ENCODE data around the gene TNRC18.

- TF ChIP-seq POLR2A (IDR thresholded peaks at IDR 0.05; ENCODE audit: low read length) (no peak), GATA1 (IDR thresholded peaks at IDR 0.05; ENCODE audit: low read depth, low read length) (no peak)
Observed at GRCh38 chr7:5384618-5385017, 39.0 kb downstream of the TNRC18 start.
